T-helper 2 cell treated with Interferon-gamma antibody and Interleukin-4, amounts not matched to agents 100 ng/mL and 5 ng/mL, for 36 hours (primary cell): ENCODE results near the gene ACTR5. TPM values are rescaled to one million over a fixed set of nuclear protein-coding genes. Genes with fewer than 3 reads are reported as not detected.
"Not testable (repeated sequence)": the region's sequence is repeated elsewhere in the genome, so short reads cannot be mapped to it uniquely, and the experiment has no call there.

ENCODE experiments used
- intact Hi-C: fragments of 100-400 bp; cut with micrococcal nuclease; formaldehyde crosslinking; loops from one replicate; pipeline ENCODE4 v1.15.1; 2023
- total RNA-seq: library from RNA; stranded (reverse); gene quantifications from 2 replicates; pipeline ENCODE4 v1.2.3, GENCODE V29; 2022

ACTR5 gene
- total RNA-seq, 1 donor from 2014 or later, result 10.0 TPM

- intact Hi-C loops, result loop anchor here (2.0 kb wide), 2 partner anchors 39 to 159 kb away; partner anchors contain the start of gene DHX35
These were observed 56.0 kb downstream of the ACTR5 start for GRCh38 chr20:38804221-38804620.

- intact Hi-C loops, result loop anchor here (1.0 to 2.0 kb wide), 5 partner anchors 38 to 158 kb away; partner anchors contain the start of genes ACTR5, DHX35 and FAM83D
These were observed 56.6 kb downstream of the ACTR5 start for GRCh38 chr20:38804682-38805501.

- intact Hi-C loops, result loop anchor here (1.0 to 2.0 kb wide), 5 partner anchors 37 to 157 kb away; partner anchors contain the start of genes ACTR5, DHX35 and FAM83D
These were observed 57.3 kb downstream of the ACTR5 start, which contains the start of gene PPP1R16B for GRCh38 chr20:38805502-38805957. Gene PPP1R16B, plus strand, starts transcription at chr20:38805697. Its CDS starts 30,229 bp downstream, at chr20:38835926.

GRCh38 chr20:38805958-38806854, 57.9 kb downstream of the ACTR5 start:
- intact Hi-C loops, result loop anchor here (1.0 to 2.0 kb wide), 5 partner anchors 37 to 157 kb away; partner anchors contain the start of genes ACTR5, DHX35 and FAM83D

- intact Hi-C loops, result loop anchor here (1.0 kb wide), 1 partner anchor 86 kb away; no protein-coding TSS in a partner anchor
These were observed 58.8 kb downstream of the ACTR5 start for GRCh38 chr20:38806855-38807655.

GRCh38 chr20:38809942-38810341, 61.7 kb downstream of the ACTR5 start:
- intact Hi-C loops, result loop anchor here (2.0 kb wide), 1 partner anchor 163 kb away; no protein-coding TSS in a partner anchor

GRCh38 chr20:38810926-38811630, 62.8 kb downstream of the ACTR5 start:
- intact Hi-C loops, result no loop called here

- intact Hi-C loops, result no loop called here
These were observed 63.5 kb downstream of the ACTR5 start for GRCh38 chr20:38811769-38812168.

GRCh38 chr20:38812182-38812581, 63.9 kb downstream of the ACTR5 start:
- intact Hi-C loops, result no loop called here

- intact Hi-C loops, result no loop called here
These were observed 64.7 kb downstream of the ACTR5 start for GRCh38 chr20:38812709-38813573.

GRCh38 chr20:38813574-38813962, 65.3 kb downstream of the ACTR5 start:
- intact Hi-C loops, result not testable (repeated sequence)

- intact Hi-C loops, result no loop called here
These were observed 67.2 kb downstream of the ACTR5 start for GRCh38 chr20:38815446-38815845.

GRCh38 chr20:38818113-38819065, 70.1 kb downstream of the ACTR5 start:
- intact Hi-C loops, result no loop called here

Other genes starting within 250 kb of the ACTR5 start
- gene ADIG, start 167.3 kb upstream of the ACTR5 start, total RNA-seq, result not detected in 2 replicates
- not detected in 2 replicates for gene ARHGAP40, start 146.7 kb upstream of the ACTR5 start, total RNA-seq
- gene SLC32A1, start 24.0 kb upstream of the ACTR5 start, total RNA-seq, result not detected in 2 replicates
- 55.0 and 56.1 TPM in 2 replicates for gene PPP1R16B, start 57.2 kb downstream of the ACTR5 start, total RNA-seq
- 17.3 and 17.6 TPM in 2 replicates for gene FAM83D, start 178.0 kb downstream of the ACTR5 start, total RNA-seq
- 11.2 and 11.6 TPM in 2 replicates for gene DHX35, start 213.9 kb downstream of the ACTR5 start, total RNA-seq